H1 (cell line): ENCODE data around the gene BTBD3. TPM values are rescaled to one million over a fixed set of nuclear protein-coding genes. Genes with fewer than 3 reads are reported as not detected.

Experiments
- CTCF ChIA-PET: fragments of 300-600 bp; sonication (Branson Sonifier 250); formaldehyde crosslinking; loops from one replicate; lab custom pipeline; 2021; ENCODE audit not compliant: partially characterized antibody; lab: Charles Lee
- POLR2A ChIA-PET: fragments of 300-600 bp; sonication (Branson Sonifier 250); formaldehyde crosslinking; loops from one replicate; lab custom pipeline; 2021; ENCODE audit warnings: inconsistent platforms; ENCODE audit not compliant: partially characterized antibody; lab: Charles Lee
- DNase-seq, 2 experiments: peaks; one replicate each; pipeline versions ENCODE4 v3.0.0 to v3.0.0-alpha.2; 2010 to 2022; ENCODE audit warnings: low spot score in 2 of 2, low read depth in 1 of 2, mixed read lengths in 1 of 2
- FAIRE-seq: peaks from 2 replicates; lab custom pipeline; 2011; peaks lifted over from hg19 to GRCh38; lab: Jason Lieb, UNC
- H2AFZ ChIP-seq: 2 replicates; pipeline ENCODE4 v1.8.1; 2012; ENCODE audit warnings: low read length, inconsistent platforms
- H2AK5ac ChIP-seq: 2 replicates; pipeline ENCODE4 v1.6.1; 2013; ENCODE audit warnings: low read depth, low read length
- H2BK120ac ChIP-seq: replicated peaks from 2 replicates; pipeline ENCODE3; 2013; ENCODE audit warnings: low read depth, low read length, inconsistent platforms
- H2BK12ac ChIP-seq: 2 replicates; pipeline ENCODE4 v1.6.1; 2013; ENCODE audit warnings: low read depth, low read length
- H2BK15ac ChIP-seq: 2 replicates; pipeline ENCODE4 v1.6.1; 2013; ENCODE audit warnings: low read length
- H2BK20ac ChIP-seq: 2 replicates; pipeline ENCODE4 v1.6.1; 2013; ENCODE audit warnings: low read length
- H2BK5ac ChIP-seq: 2 replicates; pipeline ENCODE4 v1.6.1; 2013; ENCODE audit warnings: low read depth, low read length
- H3K14ac ChIP-seq: 2 replicates; pipeline ENCODE4 v1.6.1; 2013; ENCODE audit warnings: inconsistent platforms; ENCODE audit not compliant: insufficient read length
- H3K18ac ChIP-seq: 2 replicates; pipeline ENCODE4 v1.6.1; 2013; ENCODE audit warnings: low read length; ENCODE audit errors: extremely low read depth
- H3K23ac ChIP-seq: 2 replicates; pipeline ENCODE4 v1.6.1; 2013; ENCODE audit warnings: inconsistent platforms; ENCODE audit not compliant: insufficient read length
- H3K23me2 ChIP-seq: 2 replicates; pipeline ENCODE4 v1.6.1; 2013; ENCODE audit warnings: low read depth, low read length
- H3K27ac ChIP-seq: 2 replicates; pipeline ENCODE4 v1.6.1; 2011; ENCODE audit warnings: low read depth, low read length, inconsistent platforms
- H3K27me3 ChIP-seq, 4 experiments: replicated peaks in 1 of 4; 1 replicate in 1 of 4; 2 replicates in 3 of 4; pipeline versions ENCODE4 v1.6.1 to v1.8.1; 2011 to 2013; ENCODE audit warnings: low read length in 3 of 4, mild to moderate bottlenecking in 3 of 4, inconsistent platforms in 2 of 4, mixed read lengths in 2 of 4, moderate library complexity in 1 of 4; ENCODE audit not compliant: control insufficient read depth in 3 of 4, insufficient read depth in 3 of 4; ENCODE audit errors: extremely low read depth in 1 of 4
- H3K36me3 ChIP-seq, 4 experiments: 2 replicates each; pipeline versions ENCODE4 v1.6.1 to v1.8.1; 2011 to 2013; ENCODE audit warnings: mild to moderate bottlenecking in 4 of 4, low read length in 3 of 4, moderate library complexity in 2 of 4, control low read depth in 1 of 4, inconsistent platforms in 1 of 4; ENCODE audit not compliant: insufficient read depth in 4 of 4, control insufficient read depth in 2 of 4
- H3K4ac ChIP-seq: replicated peaks from 2 replicates; pipeline ENCODE3; 2013; ENCODE audit warnings: low read length, low read depth, mixed read lengths, inconsistent platforms; ENCODE audit not compliant: insufficient read length
- H3K4me1 ChIP-seq, 4 experiments: replicated peaks in 1 of 4; 1 replicate in 1 of 4; 2 replicates in 3 of 4; pipeline versions ENCODE4 v1.6.1 to v1.8.1; 2011 to 2013; ENCODE audit warnings: low read length in 3 of 4, inconsistent platforms in 2 of 4, mixed read lengths in 1 of 4; ENCODE audit not compliant: insufficient read depth in 4 of 4, control insufficient read depth in 3 of 4
- H3K4me2 ChIP-seq, 2 experiments: 2 replicates each; pipeline versions ENCODE4 v1.6.1 to v1.8.1; 2011 to 2013; ENCODE audit warnings: low read depth in 2 of 2, low read length in 2 of 2, control low read depth in 1 of 2, inconsistent platforms in 1 of 2, mild to moderate bottlenecking in 1 of 2; ENCODE audit not compliant: insufficient read depth in 1 of 2
- H3K4me3 ChIP-seq, 4 experiments: fragments of 200-600, 300-600 bp in 1 of 4; sonication (generic), shearing (Covaris generic), sonication (Bioruptor Twin) in 1 of 4; 2 replicates each; pipeline versions ENCODE4 v1.5.1 to v1.8.1; 2011 to 2016; ENCODE audit warnings: low read length in 4 of 4, low read depth in 3 of 4, control low read depth in 2 of 4, inconsistent platforms in 2 of 4, mild to moderate bottlenecking in 2 of 4, mixed read lengths in 1 of 4, moderate library complexity in 1 of 4; ENCODE audit not compliant: insufficient read depth in 2 of 4; ENCODE audit errors: extremely low read depth in 1 of 4
- H3K56ac ChIP-seq: replicated peaks from 2 replicates; pipeline ENCODE3; 2013; ENCODE audit warnings: low read depth, mild to moderate bottlenecking, mixed read lengths, low read length, inconsistent platforms; ENCODE audit not compliant: insufficient read length
- H3K79me1 ChIP-seq: 2 replicates; pipeline ENCODE4 v1.6.1; 2013; ENCODE audit warnings: low read depth, low read length, control low read depth
- H3K79me2 ChIP-seq, 2 experiments: 2 replicates each; pipeline versions ENCODE4 v1.6.1 to v1.8.1; 2012 to 2013; ENCODE audit warnings: low read length in 2 of 2, mild to moderate bottlenecking in 2 of 2, inconsistent platforms in 1 of 2; ENCODE audit not compliant: insufficient read depth in 2 of 2, control insufficient read depth in 1 of 2
- H3K9ac ChIP-seq, 4 experiments: replicated peaks in 1 of 4; 1 replicate in 1 of 4; 2 replicates in 3 of 4; pipeline versions ENCODE4 v1.6.1 to v1.8.1; 2011 to 2013; ENCODE audit warnings: low read depth in 3 of 4, low read length in 3 of 4, control low read depth in 2 of 4, mild to moderate bottlenecking in 2 of 4, moderate library complexity in 2 of 4, inconsistent platforms in 1 of 4; ENCODE audit errors: extremely low read depth in 1 of 4
- H3K9me3 ChIP-seq, 2 experiments: 2 replicates each; pipeline versions ENCODE4 v1.6.1 to v1.8.1; 2012 to 2013; ENCODE audit warnings: mild to moderate bottlenecking in 2 of 2, moderate library complexity in 2 of 2, control low read depth in 1 of 2, inconsistent platforms in 1 of 2, low read depth in 1 of 2, low read length in 1 of 2, mixed read lengths in 1 of 2; ENCODE audit not compliant: insufficient read depth in 2 of 2
- H4K20me1 ChIP-seq, 2 experiments: replicated peaks in 1 of 2; 2 replicates each; pipeline versions ENCODE3 to v1.8.1; 2011 to 2013; ENCODE audit warnings: inconsistent platforms in 2 of 2, low read length in 2 of 2, mild to moderate bottlenecking in 1 of 2; ENCODE audit not compliant: insufficient read depth in 2 of 2, control insufficient read depth in 1 of 2
- H4K5ac ChIP-seq: 2 replicates; pipeline ENCODE4 v1.6.1; 2013; ENCODE audit warnings: low read length, low read depth, mixed read lengths, inconsistent platforms; ENCODE audit not compliant: insufficient read length
- H4K8ac ChIP-seq: 2 replicates; pipeline ENCODE4 v1.8.0; 2013; ENCODE audit warnings: mild to moderate bottlenecking, moderate library complexity, low read length, inconsistent platforms; ENCODE audit not compliant: insufficient read depth; ENCODE audit errors: extremely low read depth
- H4K91ac ChIP-seq: replicated peaks from 2 replicates; pipeline ENCODE3; 2013; ENCODE audit warnings: low read length, mixed read lengths, inconsistent platforms; ENCODE audit not compliant: insufficient read length
- ATF2 ChIP-seq: IDR thresholded peaks from 2 replicates; pipeline ENCODE4 v1.6.1; 2012; ENCODE audit warnings: low read length, inconsistent platforms
- CHD1 ChIP-seq: IDR thresholded peaks from 2 replicates; pipeline ENCODE4 v1.6.1; 2012; ENCODE audit warnings: low read depth, low read length, improper control_type of control experiment
- KDM1A ChIP-seq: fragments of 200-600, 300-600 bp; sonication (generic); IDR thresholded peaks from 2 replicates; pipeline ENCODE4 v1.7.1; 2016; ENCODE audit warnings: mild to moderate bottlenecking, low read length, borderline replicate concordance
- PHF8 ChIP-seq: fragments of 200-600 bp; sonication (generic); conservative IDR thresholded peaks from 2 replicates; pipeline ENCODE4 v1.7.1; 2012; ENCODE audit warnings: low read depth, mild to moderate bottlenecking, inconsistent platforms, low read length, moderate library complexity
- POU5F1 ChIP-seq: IDR thresholded peaks from 2 replicates; pipeline ENCODE4 v1.6.1; 2011; ENCODE audit warnings: low read depth, mild to moderate bottlenecking, low read length, moderate library complexity
- RBBP5 ChIP-seq: IDR thresholded peaks from 2 replicates; pipeline ENCODE4 v1.7.1; 2012; ENCODE audit warnings: low read depth, mild to moderate bottlenecking, inconsistent platforms, low read length, moderate library complexity, borderline replicate concordance
- RXRA ChIP-seq: IDR thresholded peaks from 2 replicates; pipeline ENCODE4 v1.6.1; 2011; ENCODE audit warnings: low read depth, mild to moderate bottlenecking, low read length, moderate library complexity; ENCODE audit not compliant: insufficient read depth
- TAF1 ChIP-seq: IDR thresholded peaks from 2 replicates; pipeline ENCODE4 v1.6.1; 2011; ENCODE audit warnings: mild to moderate bottlenecking, low read depth, low read length
- WGBS, 2 experiments: shearing (Covaris generic) in 1 of 2; methylation state at CpG; one replicate each; pipeline versions ENCODE4 v1.1.6 to v1.1.7; 2013 to 2015; ENCODE audit warnings: low lambda C conversion rate in 2 of 2, mixed read lengths in 2 of 2, inconsistent platforms in 1 of 2, low coverage in 1 of 2, missing lambda C conversion rate in 1 of 2; ENCODE audit not compliant: insufficient replicate concordance in 2 of 2, insufficient coverage in 1 of 2, insufficient read length in 1 of 2; ENCODE audit errors: extremely low coverage in 1 of 2, missing lambda C conversion rate in 1 of 2; 5-methylcytosine and 5-hydroxymethylcytosine counted together
- polyA plus RNA-seq, 7 experiments: library from polyadenylated mRNA; depleted of rRNA in 3 of 7; stranded (reverse) in 5 of 7; unstranded in 2 of 7; fragments of >200 nt in 5 of 7; fragments of 200-250 nt in 2 of 7; gene quantifications; 1 replicate in 5 of 7; 2 replicates in 1 of 7; 4 replicates in 1 of 7; pipeline versions ENCODE4 v1.2.1 to v1.2.3, GENCODE V29; 2011 to 2013; ENCODE audit warnings: missing spikeins in 2 of 7, mixed read lengths in 2 of 7
- total RNA-seq: library from RNA; stranded (reverse); fragmentation: NEBNext Ultra II Directional; extraction: Animal tissue kit (Norgen Biotek cat#: 25700); gene quantifications from 2 replicates; pipeline ENCODE4 v1.2.1, GENCODE V29; 2021

Gene BTBD3
- total and polyA plus RNA-seq, 2 of the 8 experiments (the other 6 are each of a cell fraction or from before 2014, with no cell fraction given): 36.7 to 45.5 TPM

- no peak overlapping the region for H4K5ac ChIP-seq
- no peak overlapping the region for H3K18ac ChIP-seq
- no peak overlapping the region for H3K4me2 ChIP-seq
- no peak overlapping the region for H2AFZ ChIP-seq
- 0 out of 2 replicates have a peak overlapping the region, but pooled peaks have one; percentile 4 for H3K27ac ChIP-seq
- H2AK5ac ChIP-seq: no peak overlapping the region
- H3K27me3 ChIP-seq: no peaks in the 10 kb centered on the region
- no peak overlapping the region for H3K4me3 ChIP-seq
- H2BK120ac ChIP-seq: no peak overlapping the region
- H3K9ac ChIP-seq: no peak overlapping the region
- no peaks in the 10 kb centered on the region; the same call in 1 of the 2 replicates for H3K79me1 ChIP-seq
- H3K4me1 ChIP-seq: peaks cover 0 to 5% (median 1%) of the 10 kb centered on the region in 4 experiments; a peak in 3 of 7 replicates
- peaks cover 2 to 10% of the 10 kb centered on the region in 2 experiments for H4K20me1 ChIP-seq
- H3K56ac ChIP-seq: no peak overlapping the region
- ChIA-PET CTCF (interaction anchor here (0.6 to 1.5 kb wide), 5 partner anchors 9 to 93 kb away, joined by 3 to 9 read pairs (median 3); no protein-coding TSS in a partner anchor), POLR2A (no interaction called here)
- no peak overlapping the region for H2BK20ac ChIP-seq
- H4K91ac ChIP-seq: no peak overlapping the region
- peaks cover 2 to 32% (median 12%) of the 10 kb centered on the region in 4 experiments; a peak in 6 of 8 replicates for H3K36me3 ChIP-seq
- 81% methylated on average over 8 of the region's 8 CpGs; no CpG with 5 or more reads in 1 of the 2 experiments for whole genome bisulfite sequencing, 2 experiments
- no peak overlapping the region for H2BK5ac ChIP-seq
- DNase-seq: no peak
- TF ChIP-seq PHF8 (no peak), KDM1A (no peak), CHD1 (no peak), RXRA (no peak), RBBP5 (no peak), POU5F1 (no peak), ATF2 (no peak), TAF1 (no peak)
- H3K23ac ChIP-seq: no peak overlapping the region
- FAIRE-seq: no peak
- H3K79me2 ChIP-seq: peaks cover 0 to 83% of the 10 kb centered on the region in 2 experiments; a peak in 3 of 4 replicates
- no peak overlapping the region for H3K4ac ChIP-seq
- no peaks in the 10 kb centered on the region for H3K23me2 ChIP-seq
- no peak overlapping the region for H2BK12ac ChIP-seq
- H2BK15ac ChIP-seq: no peak overlapping the region
- no peaks in the 10 kb centered on the region for H3K9me3 ChIP-seq
- H4K8ac ChIP-seq: no peak overlapping the region
- H3K14ac ChIP-seq: no peak overlapping the region
These were observed 1.3 kb downstream of the BTBD3 start for GRCh38 chr20:11918981-11919380.
